ENCODE measurements around the gene TOR2A. TPM values are rescaled to one million over a fixed set of nuclear protein-coding genes. Genes with fewer than 3 reads are reported as not detected.

The TOR2A gene
- total RNA-seq, 1 donor from 2014 or later: 6.4 TPM

DNA sequence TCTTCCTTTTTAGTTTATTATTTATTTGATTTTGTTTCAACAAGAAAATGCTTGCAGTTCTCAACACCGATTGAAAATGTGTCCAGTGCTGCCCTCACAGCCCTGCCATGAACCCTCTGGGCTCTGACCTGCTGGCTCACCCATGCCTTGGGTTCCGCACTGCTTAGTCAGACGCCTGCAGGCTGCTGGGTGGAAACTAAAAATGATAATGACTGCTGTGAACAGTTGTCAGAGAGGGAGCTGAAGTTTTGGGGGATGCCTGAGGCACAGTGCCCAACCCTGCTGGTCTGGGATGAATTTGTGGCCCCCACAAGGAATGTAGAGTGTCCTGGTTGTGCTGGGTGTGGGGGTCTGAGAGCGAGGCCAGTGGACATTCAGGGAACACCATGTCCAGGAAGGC lies 50.5 kb downstream of the TOR2A start:
- H3K4me1 Mint-ChIP-seq (ENCODE audit: low read depth): peaks cover 19% of the 10 kb centered on the region
- no peaks in the 10 kb centered on the region for H3K27me3 Mint-ChIP-seq (ENCODE audit: low read depth)
- no peak overlapping the region for H3K4me3 Mint-ChIP-seq (ENCODE audit: unreplicated experiment)
- peak overlapping the region; percentile 94 for H3K27ac Mint-ChIP-seq (ENCODE audit: unreplicated experiment)
- no peak for DNase-seq (ENCODE audit: low spot score)
- H3K9me3 Mint-ChIP-seq (ENCODE audit: low read depth): no peaks in the 10 kb centered on the region
- TF ChIP-seq, protein P1, sequence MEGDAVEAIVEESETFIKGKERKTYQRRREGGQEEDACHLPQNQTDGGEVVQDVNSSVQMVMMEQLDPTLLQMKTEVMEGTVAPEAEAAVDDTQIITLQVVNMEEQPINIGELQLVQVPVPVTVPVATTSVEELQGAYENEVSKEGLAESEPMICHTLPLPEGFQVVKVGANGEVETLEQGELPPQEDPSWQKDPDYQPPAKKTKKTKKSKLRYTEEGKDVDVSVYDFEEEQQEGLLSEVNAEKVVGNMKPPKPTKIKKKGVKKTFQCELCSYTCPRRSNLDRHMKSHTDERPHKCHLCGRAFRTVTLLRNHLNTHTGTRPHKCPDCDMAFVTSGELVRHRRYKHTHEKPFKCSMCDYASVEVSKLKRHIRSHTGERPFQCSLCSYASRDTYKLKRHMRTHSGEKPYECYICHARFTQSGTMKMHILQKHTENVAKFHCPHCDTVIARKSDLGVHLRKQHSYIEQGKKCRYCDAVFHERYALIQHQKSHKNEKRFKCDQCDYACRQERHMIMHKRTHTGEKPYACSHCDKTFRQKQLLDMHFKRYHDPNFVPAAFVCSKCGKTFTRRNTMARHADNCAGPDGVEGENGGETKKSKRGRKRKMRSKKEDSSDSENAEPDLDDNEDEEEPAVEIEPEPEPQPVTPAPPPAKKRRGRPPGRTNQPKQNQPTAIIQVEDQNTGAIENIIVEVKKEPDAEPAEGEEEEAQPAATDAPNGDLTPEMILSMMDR (IDR thresholded peaks at IDR 0.05): no peak
- H3K36me3 Mint-ChIP-seq (ENCODE audit: low read depth): peaks cover 25% of the 10 kb centered on the region

DNA sequence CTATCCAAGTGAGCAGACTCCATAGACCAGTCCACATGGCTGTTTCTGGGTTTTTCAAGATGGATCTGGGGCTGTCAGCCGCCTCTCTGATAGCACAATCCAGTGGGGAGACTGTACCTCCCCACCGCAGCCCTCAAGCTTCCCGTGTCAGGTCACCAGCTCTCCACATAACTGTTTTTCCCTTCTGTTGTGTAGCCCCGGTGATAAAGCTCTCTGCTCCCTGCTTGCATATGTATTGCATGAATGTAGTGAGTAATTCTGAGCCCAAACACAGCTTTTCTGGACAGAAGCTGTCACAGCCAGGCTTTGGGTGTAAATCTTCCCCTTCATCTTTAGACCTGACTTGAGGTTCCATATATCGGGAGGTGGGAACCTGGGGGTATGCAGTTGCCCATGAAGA lies 51.4 kb downstream of the TOR2A start:
- H3K36me3 Mint-ChIP-seq (ENCODE audit: low read depth): peaks cover 29% of the 10 kb centered on the region
- TF ChIP-seq, protein P1 (IDR thresholded peaks at IDR 0.05): no peak
- no peak for DNase-seq (ENCODE audit: low spot score)

DNA sequence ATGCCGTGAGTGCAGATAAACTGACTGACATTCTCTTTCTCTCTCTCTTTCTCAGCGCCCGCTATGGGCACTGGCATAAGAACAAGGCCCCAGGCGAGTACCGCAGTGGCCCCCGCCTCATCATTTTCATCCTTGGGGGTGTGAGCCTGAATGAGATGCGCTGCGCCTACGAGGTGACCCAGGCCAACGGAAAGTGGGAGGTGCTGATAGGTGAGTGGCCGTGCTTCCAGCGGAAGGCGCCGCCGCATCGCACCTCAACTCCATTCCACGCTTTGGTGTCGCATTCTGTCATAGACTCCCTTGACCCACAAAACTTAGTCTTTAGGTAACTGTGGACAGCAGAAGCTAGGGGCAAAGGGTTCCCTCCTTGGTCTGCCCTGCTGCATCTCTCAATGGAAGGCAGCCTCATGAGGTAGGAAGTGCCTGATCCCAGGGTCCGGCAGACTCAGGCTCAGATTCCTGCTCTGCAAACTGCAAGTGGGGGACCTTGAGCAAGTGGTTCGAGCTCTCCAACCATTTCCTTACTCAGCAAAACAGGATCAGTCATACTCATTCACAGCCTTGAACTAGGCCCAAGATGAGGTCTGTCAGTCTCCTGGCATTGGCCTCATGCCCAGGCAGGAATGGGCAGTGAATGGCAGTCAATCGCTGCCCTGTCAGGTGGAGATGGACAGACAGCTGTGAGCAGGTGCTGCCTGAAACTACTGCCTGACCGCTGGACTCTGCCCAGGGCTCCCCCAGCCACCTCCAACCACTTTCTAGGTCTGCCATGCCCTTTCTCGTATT lies 52.5 kb downstream of the TOR2A start:
- TF ChIP-seq, protein P1 (IDR thresholded peaks at IDR 0.05): no peak
- Mint-ChIP-seq H3K36me3 (ENCODE audit: low read depth) (peaks cover 34% of the 10 kb centered on the region), H3K27ac (ENCODE audit: unreplicated experiment) (no peak overlapping the region), H3K4me3 (ENCODE audit: unreplicated experiment) (no peak overlapping the region), H3K27me3 (ENCODE audit: low read depth) (no peaks in the 10 kb centered on the region), H3K4me1 (ENCODE audit: low read depth) (peaks cover 19% of the 10 kb centered on the region), H3K9me3 (ENCODE audit: low read depth) (no peaks in the 10 kb centered on the region)
- no peak for DNase-seq (ENCODE audit: low spot score)

More for the DNA sequence above, 51.4 kb downstream of the TOR2A start:
- no peak overlapping the region for H3K4me3 Mint-ChIP-seq (ENCODE audit: unreplicated experiment)
- H3K9me3 Mint-ChIP-seq (ENCODE audit: low read depth): no peaks in the 10 kb centered on the region
- H3K27ac Mint-ChIP-seq (ENCODE audit: unreplicated experiment): peak overlapping the region; percentile 94
- no peaks in the 10 kb centered on the region for H3K27me3 Mint-ChIP-seq (ENCODE audit: low read depth)
- H3K4me1 Mint-ChIP-seq (ENCODE audit: low read depth): peaks cover 19% of the 10 kb centered on the region

Other genes starting within 250 kb of the TOR2A start
- 40.7 to 45.3 TPM (median 41.6 TPM) in 3 replicates for gene STXBP1, start 123.0 kb downstream of the TOR2A start, total RNA-seq
- 0.27 TPM in 1 of 3 replicates, not detected in the others for gene CFAP157, start 28.3 kb downstream of the TOR2A start, total RNA-seq
- gene PTRH1, start 19.6 kb downstream of the TOR2A start, total RNA-seq: 11.0 to 13.3 TPM (median 11.2 TPM) in 3 replicates
- gene TTC16, start 19.2 kb downstream of the TOR2A start, total RNA-seq: not detected in 3 replicates
- gene SH2D3C, start 43.4 kb upstream of the TOR2A start, total RNA-seq: 2.5 to 9.9 TPM (median 9.4 TPM) in 3 replicates
- gene CDK9, start 50.7 kb upstream of the TOR2A start, total RNA-seq: 54.9 to 67.6 TPM (median 60.3 TPM) in 3 replicates
- 50.8 to 52.8 TPM (median 50.8 TPM) in 3 replicates for gene FPGS, start 67.6 kb upstream of the TOR2A start, total RNA-seq
- 81.3 to 101 TPM (median 89.5 TPM) in 3 replicates for gene ENG, start 119.4 kb upstream of the TOR2A start, total RNA-seq
- 75.3 to 83.8 TPM (median 77.2 TPM) in 3 replicates for gene AK1, start 142.4 kb upstream of the TOR2A start, total RNA-seq
- gene ST6GALNAC6, start 164.3 kb upstream of the TOR2A start, total RNA-seq: 45.5 to 54.3 TPM (median 47.5 TPM) in 3 replicates
- gene ST6GALNAC4, start 181.7 kb upstream of the TOR2A start, total RNA-seq: 22.2 to 25.5 TPM (median 24.4 TPM) in 3 replicates
- 1.4 to 4.3 TPM (median 2.7 TPM) in 3 replicates for gene PIP5KL1, start 195.5 kb upstream of the TOR2A start, total RNA-seq
- gene DPM2, start 202.6 kb upstream of the TOR2A start, total RNA-seq: 26.3 to 28.9 TPM (median 27.8 TPM) in 3 replicates
- 39.4 to 63.0 TPM (median 61.8 TPM) in 3 replicates for gene EEIG1, start 245.7 kb upstream of the TOR2A start, total RNA-seq